ENCODE results near the gene AKR1E2. TPM values are rescaled to one million over a fixed set of nuclear protein-coding genes. Genes with fewer than 3 reads are reported as not detected.

Gene AKR1E2
- total and polyA plus RNA-seq, 9 of the 15 experiments (the other 6 are each of a cell fraction or from before 2014, with no cell fraction given): 4.2 to 16.6 (median 9.8) TPM

DNA sequence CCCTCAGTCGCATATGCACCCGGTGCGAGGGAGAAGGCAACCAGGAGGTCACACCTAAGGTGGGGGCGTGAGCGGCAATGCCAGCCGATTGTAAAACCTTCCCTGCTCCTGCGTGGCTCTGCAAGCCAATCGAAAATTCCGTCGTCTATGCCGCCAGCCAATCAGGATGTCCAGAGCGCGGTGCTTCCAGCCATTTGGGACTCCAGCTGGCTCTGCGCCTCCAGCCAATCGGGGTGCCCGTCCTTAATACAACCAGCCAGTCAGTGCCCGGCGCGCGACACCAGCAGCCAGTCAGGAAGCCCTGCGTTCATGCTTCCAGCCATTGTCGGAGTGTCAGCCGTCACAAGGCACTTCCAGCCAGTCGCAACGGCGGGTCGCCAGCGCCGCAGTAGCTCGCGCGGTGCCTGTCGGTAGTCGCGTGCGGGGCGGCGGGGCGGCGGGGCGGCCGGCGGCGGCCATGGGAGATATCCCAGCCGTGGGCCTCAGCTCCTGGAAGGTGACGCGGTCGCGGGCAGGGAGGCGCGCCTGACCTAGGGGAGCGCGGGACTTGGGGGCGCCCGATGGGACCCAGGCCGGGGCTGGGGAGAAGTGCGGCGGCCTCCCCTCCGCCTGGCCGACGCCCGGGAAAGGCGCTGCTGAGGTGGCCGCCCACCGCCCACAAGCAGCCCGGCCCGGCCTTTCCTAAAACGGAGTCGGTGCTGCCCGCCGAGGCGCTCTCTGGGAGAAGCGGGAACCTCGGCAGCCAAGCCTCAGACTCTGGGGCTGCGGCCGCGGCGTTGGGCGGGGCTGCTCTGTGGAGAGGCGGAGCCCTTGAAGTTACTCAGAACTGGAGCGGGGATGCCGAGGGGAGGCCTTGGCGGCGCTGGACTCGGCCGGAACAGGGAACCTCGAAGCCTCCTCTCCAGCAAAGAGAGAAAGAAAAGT, at the start of gene AKR1E2 (continued):
- TF ChIP-seq ZNF518B (CRISPR knock-in tag; IDR thresholded peaks at IDR 0.05) (no peak), ARNT (IDR thresholded peaks at IDR 0.05) (no peak), NFE2 (IDR thresholded peaks at IDR 0.05; ENCODE audit: low read depth) (no peak), NEUROD1 (IDR thresholded peaks at IDR 0.05; ENCODE audit: borderline replicate concordance, low read depth, low read length, partially characterized antibody) (peak; percentile 86), HDAC8 (tag; IDR thresholded peaks at IDR 0.05) (no peak), CHD1 (IDR thresholded peaks at IDR 0.05; ENCODE audit: low read length) (no peak), ZNF75A (CRISPR knock-in tag; IDR thresholded peaks at IDR 0.05) (0 out of 2 replicates have a peak, but pooled peaks have one; percentile 42), ILK (tag; IDR thresholded peaks at IDR 0.05; ENCODE audit: borderline replicate concordance, low read depth) (no peak), GTF2E2 (tag; IDR thresholded peaks at IDR 0.05) (no peak), DLX4 (CRISPR knock-in tag; IDR thresholded peaks at IDR 0.05) (no peak), KHSRP (IDR thresholded peaks at IDR 0.05) (no peak), HMG20A (CRISPR knock-in tag; conservative IDR thresholded peaks at IDR 0.05) (no peak), CHD4 (IDR thresholded peaks at IDR 0.05; ENCODE audit: insufficient read depth, insufficient replicate concordance, low read depth, low read length, poor library complexity, severe bottlenecking) (no peak), CBX1 (IDR thresholded peaks at IDR 0.05; ENCODE audit: low read depth) (no peak; the same call in 1 of the 2 replicates), ZNF695 (CRISPR knock-in tag; IDR thresholded peaks at IDR 0.05) (no peak), MTA1 (IDR thresholded peaks at IDR 0.05; ENCODE audit: borderline replicate concordance) (no peak), ZNF551 (CRISPR knock-in tag; IDR thresholded peaks at IDR 0.05) (no peak), SMAD4 (CRISPR knock-in tag; conservative IDR thresholded peaks at IDR 0.05) (peak; percentile 81), HOMEZ (CRISPR knock-in tag; IDR thresholded peaks at IDR 0.05) (0 out of 2 replicates have a peak, but pooled peaks have one; percentile 10)
- TF ChIP-seq, protein P1, sequence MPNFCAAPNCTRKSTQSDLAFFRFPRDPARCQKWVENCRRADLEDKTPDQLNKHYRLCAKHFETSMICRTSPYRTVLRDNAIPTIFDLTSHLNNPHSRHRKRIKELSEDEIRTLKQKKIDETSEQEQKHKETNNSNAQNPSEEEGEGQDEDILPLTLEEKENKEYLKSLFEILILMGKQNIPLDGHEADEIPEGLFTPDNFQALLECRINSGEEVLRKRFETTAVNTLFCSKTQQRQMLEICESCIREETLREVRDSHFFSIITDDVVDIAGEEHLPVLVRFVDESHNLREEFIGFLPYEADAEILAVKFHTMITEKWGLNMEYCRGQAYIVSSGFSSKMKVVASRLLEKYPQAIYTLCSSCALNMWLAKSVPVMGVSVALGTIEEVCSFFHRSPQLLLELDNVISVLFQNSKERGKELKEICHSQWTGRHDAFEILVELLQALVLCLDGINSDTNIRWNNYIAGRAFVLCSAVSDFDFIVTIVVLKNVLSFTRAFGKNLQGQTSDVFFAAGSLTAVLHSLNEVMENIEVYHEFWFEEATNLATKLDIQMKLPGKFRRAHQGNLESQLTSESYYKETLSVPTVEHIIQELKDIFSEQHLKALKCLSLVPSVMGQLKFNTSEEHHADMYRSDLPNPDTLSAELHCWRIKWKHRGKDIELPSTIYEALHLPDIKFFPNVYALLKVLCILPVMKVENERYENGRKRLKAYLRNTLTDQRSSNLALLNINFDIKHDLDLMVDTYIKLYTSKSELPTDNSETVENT (CRISPR knock-in tag; IDR thresholded peaks at IDR 0.05): no peak
